SK-N-SH treated with all-trans-retinoic acid at 6 μM for 48 hours (cell line): ENCODE results near the gene ERCC6.

Source experiments
- ATAC-seq: fragments of 200-7000 bp; cut with Tn5 transposase; 3 replicates; pipeline ENCODE4 v1.9.1; 2020; ENCODE audit warnings: mild to moderate bottlenecking, moderate library complexity
- ARNTL ChIP-seq: fragments of 450-650 bp; formaldehyde crosslinking; IDR thresholded peaks from 2 replicates; pipeline ENCODE4 v1.5.0; 2020; ENCODE audit warnings: low read depth, mild to moderate bottlenecking, moderate library complexity, borderline replicate concordance
- BACH2 ChIP-seq: fragments of 250-450 bp; sonication (Bioruptor Pico); IDR thresholded peaks from 2 replicates; pipeline ENCODE4 v1.9.0; 2021; ENCODE audit warnings: mild to moderate bottlenecking, borderline replicate concordance
- CSDC2 ChIP-seq: fragments of 250-450 bp; sonication (Bioruptor Pico); IDR thresholded peaks from 2 replicates; pipeline ENCODE4 v1.5.0; 2020; ENCODE audit warnings: mild to moderate bottlenecking, moderate library complexity
- ESRRG ChIP-seq: fragments of 250-450 bp; sonication (Bioruptor Pico); IDR thresholded peaks from 2 replicates; pipeline ENCODE4 v1.6.1; 2021; ENCODE audit warnings: mild to moderate bottlenecking
- GLIS3 ChIP-seq: fragments of 250-450 bp; sonication (Bioruptor Pico); IDR thresholded peaks from 2 replicates; pipeline ENCODE4 v1.5.0; 2020; ENCODE audit warnings: mild to moderate bottlenecking, moderate library complexity
- ISL1 ChIP-seq: fragments of 250-450 bp; sonication (Bioruptor Pico); IDR thresholded peaks from 2 replicates; pipeline ENCODE4 v2.1.2; 2022; ENCODE audit warnings: mild to moderate bottlenecking, moderate library complexity
- PPARA ChIP-seq: fragments of 250-450 bp; sonication (Bioruptor Pico); IDR thresholded peaks from 2 replicates; pipeline ENCODE4 v1.5.0; 2020; ENCODE audit warnings: mild to moderate bottlenecking, borderline replicate concordance
- RARB ChIP-seq: fragments of 250-450 bp; sonication (Bioruptor Pico); IDR thresholded peaks from 2 replicates; pipeline ENCODE4 v1.8.0; 2021; ENCODE audit warnings: mild to moderate bottlenecking, moderate library complexity
- SNAI2 ChIP-seq: fragments of 250-450 bp; sonication (Bioruptor Pico); IDR thresholded peaks from 2 replicates; pipeline ENCODE4 v1.5.0; 2020; ENCODE audit warnings: mild to moderate bottlenecking, moderate library complexity
- TCF4 ChIP-seq: fragments of 250-450 bp; sonication (Bioruptor Pico); IDR thresholded peaks from 2 replicates; pipeline ENCODE4 v1.8.0; 2021; ENCODE audit warnings: mild to moderate bottlenecking, moderate library complexity, borderline replicate concordance
- TOX ChIP-seq: fragments of 250-450 bp; sonication (Bioruptor Pico); IDR thresholded peaks from 2 replicates; pipeline ENCODE4 v1.8.0; 2021; ENCODE audit warnings: mild to moderate bottlenecking, moderate library complexity, borderline replicate concordance
- ZC3H10 ChIP-seq: fragments of 250-450 bp; sonication (Bioruptor Pico); IDR thresholded peaks from 2 replicates; pipeline ENCODE4 v1.5.1; 2021; ENCODE audit warnings: mild to moderate bottlenecking, moderate library complexity
- ZFP3 ChIP-seq: fragments of 250-450 bp; sonication (Bioruptor Pico); IDR thresholded peaks from 2 replicates; pipeline ENCODE4 v1.5.0; 2020; ENCODE audit warnings: mild to moderate bottlenecking, moderate library complexity
- ZFP30 ChIP-seq: fragments of 450-650 bp; formaldehyde crosslinking; IDR thresholded peaks from 2 replicates; pipeline ENCODE4 v1.5.0; 2022; ENCODE audit warnings: mild to moderate bottlenecking, moderate library complexity
- ZNF565 ChIP-seq: fragments of 450-650 bp; formaldehyde crosslinking; conservative IDR thresholded peaks from 2 replicates; pipeline ENCODE4 v1.5.0; 2020; ENCODE audit warnings: low read depth, mild to moderate bottlenecking, moderate library complexity
- ZNF70 ChIP-seq: fragments of 450-650 bp; formaldehyde crosslinking; IDR thresholded peaks from 2 replicates; pipeline ENCODE4 v1.5.0; 2020; ENCODE audit warnings: mild to moderate bottlenecking, moderate library complexity
- ZNF8 ChIP-seq: fragments of 450-650 bp; formaldehyde crosslinking; IDR thresholded peaks from 2 replicates; pipeline ENCODE4 v1.5.0; 2020; ENCODE audit warnings: mild to moderate bottlenecking, moderate library complexity
- TF ChIP-seq, protein P1 (sequence below): fragments of 250-450 bp; sonication (Bioruptor Pico); IDR thresholded peaks from 2 replicates; pipeline ENCODE4 v1.5.1; 2020; ENCODE audit warnings: low read depth, mild to moderate bottlenecking, moderate library complexity
- TF ChIP-seq, protein P2 (sequence below): fragments of 250-450 bp; sonication (Bioruptor Pico); IDR thresholded peaks from 2 replicates; pipeline ENCODE4 v1.5.1; 2021; ENCODE audit warnings: mild to moderate bottlenecking, moderate library complexity
- TF ChIP-seq, protein P3 (sequence below): fragments of 250-450 bp; sonication (Bioruptor Pico); IDR thresholded peaks from 2 replicates; pipeline ENCODE4 v1.8.0; 2020; ENCODE audit warnings: mild to moderate bottlenecking, moderate library complexity, borderline replicate concordance

Gene ERCC6

DNA sequence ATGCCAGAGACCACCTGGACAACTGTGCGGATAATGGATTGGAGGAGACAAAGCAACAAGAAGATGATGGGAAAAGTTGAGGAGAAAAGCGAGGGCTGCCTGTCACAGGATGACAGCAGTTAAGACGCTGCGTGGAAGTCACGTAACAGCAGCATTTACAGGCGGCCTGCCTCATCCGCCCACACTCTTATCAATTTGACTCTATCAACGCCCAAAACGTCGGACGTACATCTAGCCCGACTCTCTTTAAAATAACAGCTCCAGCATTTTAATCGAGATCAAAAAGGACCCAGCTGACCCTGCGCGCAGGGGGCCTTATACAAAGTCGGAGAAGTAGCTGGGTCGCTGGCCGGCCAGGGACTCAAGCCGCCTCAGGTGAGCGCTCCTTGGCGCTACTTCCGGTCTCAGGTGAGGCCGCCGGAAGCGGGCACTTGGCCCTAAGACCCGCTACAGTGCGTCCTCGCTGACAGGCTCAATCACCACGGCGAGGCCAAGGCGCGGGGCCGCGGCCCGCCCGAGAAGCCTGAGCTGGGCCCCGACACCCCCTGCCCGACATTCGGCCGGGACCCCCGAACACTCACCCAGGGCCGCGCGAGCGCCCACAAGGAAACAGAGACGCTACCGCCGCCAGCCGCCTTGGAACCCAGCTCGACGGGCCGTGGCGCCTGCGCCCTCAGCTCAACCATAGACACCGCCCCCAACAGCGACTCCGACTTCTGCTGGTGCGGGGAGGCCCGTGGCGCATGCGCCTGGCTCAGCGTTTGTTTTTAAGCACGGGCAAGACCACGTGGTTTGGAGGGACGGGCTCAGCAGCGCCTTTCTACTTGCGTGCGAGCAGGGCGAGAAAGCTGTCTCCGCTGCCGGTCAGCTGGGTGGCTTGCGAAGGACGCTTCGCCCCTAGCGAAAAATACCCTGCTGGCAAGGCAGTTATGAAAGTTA lies at the start of gene ERCC6:
Gene ERCC6 (minus strand): TSS at position 741 of the 939 bp plus-strand sequence.
- ATAC-seq, result peak; percentile 96
- TF ChIP-seq PPARA, result no peak
- peak; percentile 58; the same call in 1 of the 2 replicates for TF ChIP-seq ZNF8 (CRISPR knock-in tag)

DNA sequence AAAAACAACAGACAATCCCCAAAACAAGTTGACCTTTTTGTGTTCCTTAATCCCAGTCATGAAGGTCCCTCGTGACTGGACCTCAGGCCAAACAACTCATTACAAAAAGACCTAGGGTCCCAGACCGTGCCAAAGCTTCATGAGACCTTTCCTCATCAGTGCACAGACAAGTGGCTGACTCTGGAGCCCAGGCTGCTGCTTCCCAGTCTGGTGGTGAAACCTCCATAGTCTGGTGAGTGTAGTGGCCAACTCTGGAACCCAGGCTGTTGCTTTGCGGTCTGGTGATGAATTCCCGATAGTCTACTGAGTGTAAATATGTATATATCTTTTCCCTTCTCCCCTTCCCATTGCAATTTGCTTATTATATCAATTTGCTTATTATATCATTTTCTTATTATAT lies 49.1 kb upstream of the ERCC6 start:
- no peak for TF ChIP-seq GLIS3 (CRISPR knock-in tag)
- TF ChIP-seq ZC3H10 (CRISPR knock-in tag), result no peak
- no peak for TF ChIP-seq ZFP30 (CRISPR knock-in tag)
- TF ChIP-seq RARB (CRISPR knock-in tag), result no peak
- no peak for TF ChIP-seq ARNTL (CRISPR knock-in tag)
- TF ChIP-seq ZNF8 (CRISPR knock-in tag), result no peak
- TF ChIP-seq CSDC2 (CRISPR knock-in tag), result no peak
- TF ChIP-seq, protein P1, sequence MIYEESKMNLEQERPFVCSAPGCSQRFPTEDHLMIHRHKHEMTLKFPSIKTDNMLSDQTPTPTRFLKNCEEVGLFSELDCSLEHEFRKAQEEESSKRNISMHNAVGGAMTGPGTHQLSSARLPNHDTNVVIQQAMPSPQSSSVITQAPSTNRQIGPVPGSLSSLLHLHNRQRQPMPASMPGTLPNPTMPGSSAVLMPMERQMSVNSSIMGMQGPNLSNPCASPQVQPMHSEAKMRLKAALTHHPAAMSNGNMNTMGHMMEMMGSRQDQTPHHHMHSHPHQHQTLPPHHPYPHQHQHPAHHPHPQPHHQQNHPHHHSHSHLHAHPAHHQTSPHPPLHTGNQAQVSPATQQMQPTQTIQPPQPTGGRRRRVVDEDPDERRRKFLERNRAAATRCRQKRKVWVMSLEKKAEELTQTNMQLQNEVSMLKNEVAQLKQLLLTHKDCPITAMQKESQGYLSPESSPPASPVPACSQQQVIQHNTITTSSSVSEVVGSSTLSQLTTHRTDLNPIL, result no peak
- no peak for TF ChIP-seq ZNF565 (CRISPR knock-in tag)
- TF ChIP-seq, protein P2, sequence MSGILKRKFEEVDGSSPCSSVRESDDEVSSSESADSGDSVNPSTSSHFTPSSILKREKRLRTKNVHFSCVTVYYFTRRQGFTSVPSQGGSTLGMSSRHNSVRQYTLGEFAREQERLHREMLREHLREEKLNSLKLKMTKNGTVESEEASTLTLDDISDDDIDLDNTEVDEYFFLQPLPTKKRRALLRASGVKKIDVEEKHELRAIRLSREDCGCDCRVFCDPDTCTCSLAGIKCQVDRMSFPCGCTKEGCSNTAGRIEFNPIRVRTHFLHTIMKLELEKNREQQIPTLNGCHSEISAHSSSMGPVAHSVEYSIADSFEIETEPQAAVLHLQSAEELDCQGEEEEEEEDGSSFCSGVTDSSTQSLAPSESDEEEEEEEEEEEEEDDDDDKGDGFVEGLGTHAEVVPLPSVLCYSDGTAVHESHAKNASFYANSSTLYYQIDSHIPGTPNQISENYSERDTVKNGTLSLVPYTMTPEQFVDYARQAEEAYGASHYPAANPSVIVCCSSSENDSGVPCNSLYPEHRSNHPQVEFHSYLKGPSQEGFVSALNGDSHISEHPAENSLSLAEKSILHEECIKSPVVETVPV (CRISPR knock-in tag), result no peak
- no peak for TF ChIP-seq ESRRG (CRISPR knock-in tag)
- no peak for TF ChIP-seq SNAI2 (CRISPR knock-in tag)
- no peak for TF ChIP-seq PPARA
- TF ChIP-seq TCF4 (CRISPR knock-in tag), result no peak
- TF ChIP-seq, all 23 proteins: peak for 0
- no peak for ATAC-seq

DNA sequence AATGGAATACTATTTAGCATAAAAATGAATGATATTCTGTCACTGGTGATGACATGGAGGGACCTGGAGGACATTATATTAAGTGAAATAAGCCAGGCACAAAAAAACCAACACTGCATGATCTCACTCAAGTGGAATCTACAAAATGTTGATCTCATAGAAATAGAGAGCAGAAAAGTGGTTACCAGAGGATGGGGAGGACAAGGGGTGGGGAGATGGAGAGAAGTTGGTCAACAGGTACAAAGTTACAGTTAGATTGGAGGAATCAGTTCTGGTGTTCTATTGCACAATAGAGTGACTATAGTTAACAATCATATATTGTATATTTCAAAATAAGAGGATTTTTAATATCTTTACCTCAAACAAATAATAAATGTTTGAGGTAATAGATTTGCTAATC lies 46.5 kb upstream of the ERCC6 start:
- TF ChIP-seq TCF4 (CRISPR knock-in tag) (peak; percentile 27; the same call in 1 of the 2 replicates), ISL1 (CRISPR knock-in tag) (peak; percentile 80), ZFP3 (CRISPR knock-in tag) (0 out of 2 replicates have a peak, but pooled peaks have one; percentile 22), ZNF70 (no peak), ZFP30 (CRISPR knock-in tag) (peak; percentile 79), GLIS3 (CRISPR knock-in tag) (no peak)
- TF ChIP-seq, protein P1, result peak; percentile 94
- TF ChIP-seq, protein P3, sequence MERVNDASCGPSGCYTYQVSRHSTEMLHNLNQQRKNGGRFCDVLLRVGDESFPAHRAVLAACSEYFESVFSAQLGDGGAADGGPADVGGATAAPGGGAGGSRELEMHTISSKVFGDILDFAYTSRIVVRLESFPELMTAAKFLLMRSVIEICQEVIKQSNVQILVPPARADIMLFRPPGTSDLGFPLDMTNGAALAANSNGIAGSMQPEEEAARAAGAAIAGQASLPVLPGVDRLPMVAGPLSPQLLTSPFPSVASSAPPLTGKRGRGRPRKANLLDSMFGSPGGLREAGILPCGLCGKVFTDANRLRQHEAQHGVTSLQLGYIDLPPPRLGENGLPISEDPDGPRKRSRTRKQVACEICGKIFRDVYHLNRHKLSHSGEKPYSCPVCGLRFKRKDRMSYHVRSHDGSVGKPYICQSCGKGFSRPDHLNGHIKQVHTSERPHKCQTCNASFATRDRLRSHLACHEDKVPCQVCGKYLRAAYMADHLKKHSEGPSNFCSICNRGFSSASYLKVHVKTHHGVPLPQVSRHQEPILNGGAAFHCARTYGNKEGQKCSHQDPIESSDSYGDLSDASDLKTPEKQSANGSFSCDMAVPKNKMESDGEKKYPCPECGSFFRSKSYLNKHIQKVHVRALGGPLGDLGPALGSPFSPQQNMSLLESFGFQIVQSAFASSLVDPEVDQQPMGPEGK (CRISPR knock-in tag), result 0 out of 2 replicates have a peak, but pooled peaks have one; percentile 36
- ATAC-seq, result peak; percentile 69

DNA sequence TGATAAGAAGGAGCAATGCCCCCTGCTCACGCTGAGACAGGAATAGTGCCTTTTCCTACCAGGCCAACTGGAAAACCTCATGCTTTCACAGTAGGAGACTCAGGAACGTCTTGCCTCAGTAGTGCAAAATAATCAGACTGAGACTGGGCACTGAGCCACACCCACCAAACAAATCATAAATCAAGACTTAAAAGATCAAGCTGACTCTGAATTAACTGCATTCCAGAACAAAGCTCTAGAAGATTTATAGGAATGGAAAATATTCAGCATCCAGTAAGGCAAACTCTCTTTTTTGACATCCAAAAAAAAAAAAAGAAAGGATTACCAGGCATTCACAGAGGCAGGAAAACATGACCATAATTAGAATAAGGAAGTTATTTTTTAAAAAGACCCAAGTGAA lies 40.7 kb upstream of the ERCC6 start:
- ATAC-seq, result peak; percentile 37; the same call in 1 of the 3 replicates
- TF ChIP-seq ZNF8 (CRISPR knock-in tag) (no peak), ZC3H10 (CRISPR knock-in tag) (no peak), TCF4 (CRISPR knock-in tag) (no peak), TOX (CRISPR knock-in tag) (no peak), BACH2 (CRISPR knock-in tag) (no peak), CSDC2 (CRISPR knock-in tag) (no peak)
- TF ChIP-seq, protein P3 (CRISPR knock-in tag), result no peak
- TF ChIP-seq, protein P2 (CRISPR knock-in tag), result no peak
- TF ChIP-seq, protein P1, result no peak
